ENCODE measurements around the gene RASSF5.

The RASSF5 gene

GRCh38 chr1:206637605-206638004 is 130.3 kb downstream of the RASSF5 start:
- DNase-seq, result no peak
